GM19328 (cell line): ENCODE data around the gene OR52M1.

Experiments
- ATAC-seq: cut with Tn5 transposase; IDR thresholded peaks from one replicate; pipeline ENCODE4 v1.9.1; 2021; ENCODE audit warnings: mild to moderate bottlenecking, moderate library complexity; ENCODE audit not compliant: unreplicated experiment

The OR52M1 gene

DNA sequence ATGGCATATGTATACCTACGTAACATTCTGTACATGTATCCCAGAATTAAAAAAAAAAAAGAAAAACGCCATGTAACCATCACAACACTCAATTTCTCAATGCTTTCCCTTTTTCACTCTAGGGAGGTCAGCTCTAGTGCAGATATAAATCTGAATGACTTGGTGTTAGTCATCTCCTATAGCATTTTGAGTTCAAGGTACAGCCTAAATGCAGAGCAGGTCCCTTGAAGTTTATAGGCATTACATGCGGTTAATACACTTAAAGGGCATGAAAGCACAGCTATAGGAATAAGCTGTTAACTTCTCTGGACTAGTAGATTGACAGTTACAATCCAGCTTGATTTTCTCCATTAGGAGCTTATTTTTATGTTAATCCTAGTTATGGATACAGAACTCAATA lies 20.4 kb downstream of the OR52M1 start:
- no peak for ATAC-seq

DNA sequence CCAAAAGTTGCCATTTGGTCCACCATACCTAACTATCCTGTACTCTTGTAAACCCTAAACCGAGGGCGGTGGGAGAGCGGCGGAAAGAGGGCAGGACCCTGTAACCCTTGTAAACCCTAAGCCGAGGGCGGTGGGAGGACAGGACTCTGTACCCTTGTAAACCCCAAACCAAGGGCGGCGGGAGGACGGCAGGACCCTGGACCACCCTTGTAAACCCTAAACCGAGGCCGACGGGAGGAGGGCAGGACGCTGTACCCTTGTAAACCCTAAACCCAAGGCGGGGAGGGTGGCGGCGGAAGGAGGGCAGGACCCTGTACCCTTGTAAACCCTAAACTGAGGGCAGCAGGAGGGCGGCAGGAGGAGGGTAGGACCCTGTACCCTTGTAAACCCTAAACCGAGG lies 24.1 kb downstream of the OR52M1 start:
- ATAC-seq: no peak

DNA sequence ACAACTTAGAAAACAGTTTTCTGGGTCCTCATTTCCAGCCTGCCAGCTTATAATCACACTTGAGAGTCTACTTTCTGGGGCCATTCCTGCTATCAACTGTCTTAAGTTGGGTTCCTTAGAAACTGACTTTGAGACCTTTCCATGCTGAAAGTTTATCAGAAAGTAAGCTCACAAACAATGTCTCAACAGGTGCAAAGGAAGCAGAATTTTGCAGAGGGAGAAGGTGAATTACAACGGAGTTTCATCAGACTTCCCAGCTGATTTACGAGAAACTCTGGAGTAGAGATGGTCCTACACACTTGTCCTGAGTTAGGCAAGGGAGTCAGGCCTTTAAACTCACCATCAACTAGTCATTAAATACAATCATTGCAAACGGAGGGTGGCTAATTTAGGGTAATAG lies 31.9 kb downstream of the OR52M1 start:
- no peak for ATAC-seq

DNA sequence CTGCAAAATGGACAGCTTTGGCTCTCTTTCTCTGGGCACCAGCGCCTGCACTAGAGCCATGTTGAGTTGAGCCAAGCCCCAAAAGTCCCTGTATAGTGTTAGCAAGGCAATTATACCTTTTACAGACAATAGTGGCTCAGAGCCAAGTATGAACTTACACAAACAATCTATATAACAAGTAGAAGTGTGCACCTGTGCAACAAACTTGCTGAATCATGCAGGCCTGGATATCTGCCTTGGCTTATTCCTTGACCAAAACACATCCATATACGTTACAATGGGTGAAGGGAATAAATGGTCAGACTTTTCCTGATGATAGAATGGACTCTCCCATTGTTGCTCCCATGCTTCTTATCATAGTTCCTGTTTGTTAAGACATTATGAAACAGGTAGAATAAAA lies 32.8 kb downstream of the OR52M1 start:
- ATAC-seq: no peak

DNA sequence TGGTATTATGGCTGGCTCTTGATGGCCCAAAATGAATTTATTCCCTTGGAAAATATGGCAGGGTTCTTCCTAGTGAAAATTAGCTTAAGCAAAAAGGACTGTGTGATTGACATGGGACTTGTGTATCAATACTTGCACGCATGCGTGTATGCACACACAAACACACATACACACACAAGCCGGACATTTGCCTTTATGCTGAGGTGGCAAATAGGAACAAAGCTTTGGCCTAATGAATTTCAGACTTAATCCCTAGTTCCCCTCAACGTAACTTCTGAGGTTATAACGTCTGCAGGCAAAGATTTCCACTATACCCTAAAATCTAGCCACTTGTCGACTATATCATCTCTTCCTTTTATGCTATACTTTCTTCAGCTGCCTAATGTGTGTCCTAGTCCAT lies 33.6 kb downstream of the OR52M1 start:
- ATAC-seq: no peak

DNA sequence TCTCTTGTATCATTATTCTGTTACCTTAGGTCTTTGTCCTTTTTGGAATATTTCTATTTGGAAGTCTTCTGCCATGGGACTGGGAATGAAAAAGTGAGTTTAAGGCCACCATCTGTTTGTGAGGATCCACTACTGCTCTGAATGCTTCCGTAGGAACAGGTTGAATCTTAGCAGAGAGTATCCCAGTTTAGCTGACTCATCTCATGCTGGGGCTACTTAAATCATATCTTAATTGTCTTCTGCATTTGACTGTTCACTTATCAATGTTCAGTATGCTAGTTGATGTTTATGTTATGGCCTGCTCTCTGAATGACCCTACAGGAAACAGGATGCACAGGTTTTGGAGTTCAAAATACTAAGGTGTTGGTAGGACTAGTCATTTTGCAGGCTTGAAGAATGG lies 35.1 kb downstream of the OR52M1 start:
- ATAC-seq: no peak

DNA sequence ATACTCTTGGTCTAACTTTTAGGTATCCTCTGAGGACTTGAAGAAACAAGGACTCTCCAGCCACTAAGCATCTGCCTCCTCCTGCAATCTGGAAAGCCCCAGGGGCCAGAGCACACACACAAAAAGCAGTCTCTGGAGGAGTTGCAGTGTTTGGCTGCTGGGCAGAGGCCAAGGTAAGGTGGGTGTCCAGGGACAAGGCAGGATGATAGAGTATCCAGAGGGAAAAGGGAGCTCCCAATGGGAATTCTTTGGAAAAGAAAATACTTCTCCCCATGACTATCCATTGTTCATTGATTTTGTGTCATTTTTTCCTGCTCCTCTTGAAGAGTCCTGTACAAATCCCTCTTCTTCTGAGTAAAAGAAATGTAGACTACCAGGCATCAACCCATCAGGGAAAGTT lies 36.5 kb downstream of the OR52M1 start, which contains the start of gene OR52I2:
TSS of gene OR52I2 (plus strand) at position 301 of the 400 bp plus-strand sequence.
- no peak for ATAC-seq

DNA sequence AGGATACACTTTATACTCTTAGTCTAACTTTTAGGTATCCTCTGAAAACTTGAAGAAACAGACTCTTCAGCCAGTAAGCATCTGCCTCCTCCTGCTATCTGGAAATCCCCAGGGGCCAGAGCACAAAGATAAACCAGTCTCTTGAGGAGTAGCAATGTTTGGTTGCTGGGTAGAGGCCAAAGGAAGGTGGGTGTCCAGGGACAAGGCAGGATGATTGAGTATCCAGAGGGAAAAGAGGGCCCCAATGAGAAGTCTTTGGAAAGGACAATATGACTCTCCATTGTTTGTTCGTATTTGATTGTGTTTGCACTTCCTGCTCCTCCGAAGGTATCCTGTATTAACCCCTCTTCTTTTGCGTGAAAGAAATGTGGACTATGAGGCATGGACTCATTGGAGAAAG lies 44.0 kb downstream of the OR52M1 start:
- no peak for ATAC-seq

DNA sequence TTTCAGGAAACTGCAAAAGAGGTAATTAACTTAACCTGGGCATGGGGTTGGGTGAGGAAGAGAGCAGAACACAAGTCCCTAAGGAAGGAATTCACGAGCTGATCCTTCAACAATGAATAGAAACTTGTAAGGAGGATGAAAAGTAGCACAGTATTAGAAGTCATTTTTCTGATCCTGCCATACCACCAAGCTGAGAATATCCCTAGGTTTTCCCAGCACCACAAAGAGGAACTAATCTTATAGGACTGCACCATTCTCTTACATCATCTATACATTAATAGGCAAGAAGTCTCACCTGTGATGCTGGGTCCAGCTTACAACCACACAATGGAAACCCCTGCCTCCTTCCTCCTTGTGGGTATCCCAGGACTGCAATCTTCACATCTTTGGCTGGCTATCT lies 48.7 kb downstream of the OR52M1 start, which contains the start of gene OR52I1:
TSS of gene OR52I1 (plus strand) at position 301 of the 400 bp plus-strand sequence. CDS start at position 301, 0 bp downstream.
- no peak for ATAC-seq
